Body of pancreas (tissue), 4 donors: Measurements from ENCODE around the gene NUP93. TPM values are rescaled to one million over a fixed set of nuclear protein-coding genes. Genes with fewer than 3 reads are reported as not detected.
"Not testable (repeated sequence)": the region's sequence is repeated elsewhere in the genome, so short reads cannot be mapped to it uniquely, and the experiment has no call there.

Source experiments
- ATAC-seq: fragments of 150-250 bp; one replicate; pipeline ENCODE4 v1.9.1; 2016
- DNase-seq, 4 donors: peaks; one replicate each; pipeline ENCODE4 v3.0.0-alpha.2; 2019
- H3K27ac ChIP-seq, 4 donors: fragments of 200-600 bp; sonication (generic); 1 replicate in 3 of 4; 2 replicates in 1 of 4; pipeline versions ENCODE4 v1.5.1 to v1.6.1; 2016 to 2019; ENCODE audit warnings: mild to moderate bottlenecking in 1 of 4, mixed read lengths in 1 of 4, moderate library complexity in 1 of 4
- H3K27me3 ChIP-seq, 2 donors: fragments of 200-600 bp; sonication (generic); one replicate each; pipeline ENCODE4 v1.6.0; 2016; ENCODE audit warnings: mild to moderate bottlenecking in 1 of 2
- H3K36me3 ChIP-seq, 2 donors: fragments of 200-600 bp; sonication (generic); replicated peaks in 1 of 2; 2 replicates each; pipeline ENCODE4 v1.5.1; 2016; ENCODE audit warnings: low read depth in 2 of 2; ENCODE audit not compliant: insufficient read depth in 1 of 2
- H3K4me1 ChIP-seq: fragments of 200-600 bp; sonication (generic); one replicate; pipeline ENCODE4 v1.6.0; 2016
- H3K4me3 ChIP-seq, 2 donors: fragments of 200-600 bp; sonication (generic); 1 replicate in 1 of 2; 2 replicates in 1 of 2; pipeline ENCODE4 v1.5.1; 2016 to 2019
- H3K9me3 ChIP-seq, 3 donors: fragments of 200-600 bp; sonication (generic); 1 replicate in 2 of 3; 2 replicates in 1 of 3; pipeline ENCODE4 v1.5.1; 2016
- POLR2A ChIP-seq, 3 donors: fragments of 450-650 bp; IDR thresholded peaks; one replicate each; pipeline ENCODE4 v1.6.1; 2016; ENCODE audit warnings: antibody characterized with exemption in 3 of 3, mild to moderate bottlenecking in 2 of 3
- WGBS, 2 donors: methylation state at CpG; one replicate each; pipeline ENCODE4 v1.1.5; 2017; 5-methylcytosine and 5-hydroxymethylcytosine counted together
- intact Hi-C: fragments of 100-400 bp; cut with DNase I; formaldehyde crosslinking; loops from one replicate; pipeline ENCODE4 v1.15.1; 2023
- total RNA-seq, 2 donors: library from RNA; depleted of rRNA; stranded (reverse); fragments of >200 nt; gene quantifications; one replicate each; pipeline ENCODE4 v1.1.0, GENCODE V29; 2016
- TF ChIP-seq, protein P1 (sequence below), 7 experiments: fragments of 450-650 bp in 4 of 7; fragments of 200-600 bp in 3 of 7; sonication (generic) in 3 of 7; IDR thresholded peaks; one replicate each; pipeline ENCODE4 v1.5.1; 2016 to 2019; ENCODE audit warnings: antibody characterized with exemption in 7 of 7

NUP93 gene
- total RNA-seq, 2 donors from 2014 or later, result 12.2 to 19.1 TPM

DNA sequence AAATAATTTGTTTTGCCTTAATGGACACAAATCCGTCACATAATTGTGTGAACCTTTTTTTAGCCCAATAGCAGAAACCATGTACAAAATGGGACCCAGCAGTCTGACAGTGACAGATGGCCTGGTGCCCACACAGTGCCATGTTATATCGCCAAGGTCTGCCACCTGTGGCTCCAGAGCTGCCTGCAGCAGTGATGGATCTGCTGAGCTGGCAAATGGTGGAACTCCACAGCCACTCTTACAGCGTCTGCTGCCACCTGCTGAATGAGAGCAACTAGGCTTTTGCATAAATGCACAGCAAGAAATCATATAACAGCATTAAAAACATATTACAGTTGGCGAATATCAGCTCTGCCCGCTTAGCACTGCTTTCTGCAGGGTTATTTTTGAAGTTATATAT lies 59.4 kb downstream of the NUP93 start:
- Histone ChIP-seq H3K4me3 (no peak overlapping the region), H3K9me3 (no peaks in the 10 kb centered on the region), H3K4me1 (no peaks in the 10 kb centered on the region), H3K27me3 (no peaks in the 10 kb centered on the region), H3K36me3 (no peaks in the 10 kb centered on the region), H3K27ac (no peak overlapping the region)
- intact Hi-C loops, result no loop called here
- DNase-seq (peak; percentile 47 to 88 (median 78)), ATAC-seq (peak; percentile 70)
- WGBS, 2 donors, result 48 to 74% methylated on average over 5 of the region's 5 CpGs
- TF ChIP-seq, protein P1, sequence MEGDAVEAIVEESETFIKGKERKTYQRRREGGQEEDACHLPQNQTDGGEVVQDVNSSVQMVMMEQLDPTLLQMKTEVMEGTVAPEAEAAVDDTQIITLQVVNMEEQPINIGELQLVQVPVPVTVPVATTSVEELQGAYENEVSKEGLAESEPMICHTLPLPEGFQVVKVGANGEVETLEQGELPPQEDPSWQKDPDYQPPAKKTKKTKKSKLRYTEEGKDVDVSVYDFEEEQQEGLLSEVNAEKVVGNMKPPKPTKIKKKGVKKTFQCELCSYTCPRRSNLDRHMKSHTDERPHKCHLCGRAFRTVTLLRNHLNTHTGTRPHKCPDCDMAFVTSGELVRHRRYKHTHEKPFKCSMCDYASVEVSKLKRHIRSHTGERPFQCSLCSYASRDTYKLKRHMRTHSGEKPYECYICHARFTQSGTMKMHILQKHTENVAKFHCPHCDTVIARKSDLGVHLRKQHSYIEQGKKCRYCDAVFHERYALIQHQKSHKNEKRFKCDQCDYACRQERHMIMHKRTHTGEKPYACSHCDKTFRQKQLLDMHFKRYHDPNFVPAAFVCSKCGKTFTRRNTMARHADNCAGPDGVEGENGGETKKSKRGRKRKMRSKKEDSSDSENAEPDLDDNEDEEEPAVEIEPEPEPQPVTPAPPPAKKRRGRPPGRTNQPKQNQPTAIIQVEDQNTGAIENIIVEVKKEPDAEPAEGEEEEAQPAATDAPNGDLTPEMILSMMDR (IDR thresholded peaks at IDR 0.05), result peak in 5 of 7 experiments; percentile 44 to 90 (median 66)
- TF ChIP-seq POLR2A (IDR thresholded peaks at IDR 0.05), result no peak

GRCh38 chr16:56792967-56793366 lies 63.0 kb downstream of the NUP93 start:
- no peak overlapping the region for H3K4me3 ChIP-seq
- no peaks in the 10 kb centered on the region for H3K9me3 ChIP-seq
- no peaks in the 10 kb centered on the region for H3K4me1 ChIP-seq
- no peak for ATAC-seq
- H3K27me3 ChIP-seq, result no peaks in the 10 kb centered on the region
- H3K27ac ChIP-seq, result no peak overlapping the region
- DNase-seq, result no peak
- no peak for TF ChIP-seq POLR2A (IDR thresholded peaks at IDR 0.05)
- TF ChIP-seq, protein P1 (IDR thresholded peaks at IDR 0.05), result no peak
- no peaks in the 10 kb centered on the region for H3K36me3 ChIP-seq
- intact Hi-C loops, result no loop called here

- H3K27ac ChIP-seq, result no peak overlapping the region
- H3K4me3 ChIP-seq, result no peak overlapping the region
- TF ChIP-seq POLR2A (IDR thresholded peaks at IDR 0.05), result no peak
- TF ChIP-seq, protein P1 (IDR thresholded peaks at IDR 0.05), result peak in 6 of 7 experiments; percentile 6 to 42 (median 38)
- H3K9me3 ChIP-seq, result no peaks in the 10 kb centered on the region
- H3K4me1 ChIP-seq, result no peaks in the 10 kb centered on the region
- no peaks in the 10 kb centered on the region for H3K27me3 ChIP-seq
- 65 to 66% methylated on average over 6 of the region's 6 CpGs for WGBS, 2 donors
- intact Hi-C loops, result no loop called here
- ATAC-seq (no peak), DNase-seq (peak in 1 of 4 donors; percentile 16)
- no peaks in the 10 kb centered on the region for H3K36me3 ChIP-seq
Observed at GRCh38 chr16:56793492-56793891, 63.6 kb downstream of the NUP93 start.

DNA sequence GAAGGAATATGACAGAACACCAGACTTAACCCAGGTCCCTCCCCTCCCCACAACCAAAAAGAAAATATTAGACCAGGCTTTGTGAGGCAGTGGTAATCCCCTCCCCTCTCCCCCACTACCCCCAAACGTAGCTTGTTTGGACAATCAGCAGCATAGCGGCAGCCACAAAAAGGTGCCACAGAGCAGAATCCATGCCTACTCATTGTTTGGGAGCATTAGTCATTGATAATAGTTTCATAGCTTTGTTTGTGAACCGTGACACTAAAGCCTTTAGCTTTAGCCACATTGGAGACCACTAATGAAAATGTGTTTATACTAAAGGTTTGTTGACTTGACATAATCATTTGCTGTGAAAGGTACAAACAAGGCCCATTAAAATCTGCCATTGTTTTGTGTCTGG lies 65.1 kb downstream of the NUP93 start:
- H3K36me3 ChIP-seq, result no peaks in the 10 kb centered on the region
- H3K27me3 ChIP-seq, result no peaks in the 10 kb centered on the region
- H3K4me1 ChIP-seq, result no peaks in the 10 kb centered on the region
- no peaks in the 10 kb centered on the region for H3K9me3 ChIP-seq
- WGBS, 2 donors, result 64 to 84% methylated on average over 3 of the region's 3 CpGs
- intact Hi-C loops, result no loop called here
- no peak for TF ChIP-seq POLR2A (IDR thresholded peaks at IDR 0.05)
- TF ChIP-seq, protein P1 (IDR thresholded peaks at IDR 0.05), result no peak
- H3K4me3 ChIP-seq, result no peak overlapping the region
- DNase-seq (no peak), ATAC-seq (no peak)
- no peak overlapping the region for H3K27ac ChIP-seq

- H3K27ac ChIP-seq, ATAC-seq, H3K36me3 ChIP-seq, H3K4me3 ChIP-seq, intact Hi-C loops, DNase-seq, H3K9me3 ChIP-seq, H3K4me1 ChIP-seq, H3K27me3 ChIP-seq: not testable (repeated sequence)
- 100% methylated on average over 2 of the region's 2 CpGs for WGBS, 2 donors
Observed at GRCh38 chr16:56797038-56797437, 67.1 kb downstream of the NUP93 start.
